Astrocyte (in vitro differentiated cells and primary cell): Measurements from ENCODE around the gene CUL2. TPM values are rescaled to one million over a fixed set of nuclear protein-coding genes. Genes with fewer than 3 reads are reported as not detected.

Experiments
- DNase-seq: peaks from one replicate; pipeline ENCODE4 v3.0.0-alpha.2; 2010; ENCODE audit warnings: low read depth
- FAIRE-seq: peaks from 2 replicates; lab custom pipeline; 2011; peaks lifted over from hg19 to GRCh38; lab: Jason Lieb, UNC
- H2AFZ ChIP-seq: 2 replicates; pipeline ENCODE4 v1.6.0; 2012; ENCODE audit warnings: low read depth, low read length, inconsistent platforms
- H3K27ac ChIP-seq: 2 replicates; pipeline ENCODE4 v1.5.1; 2011; ENCODE audit warnings: low read depth, low read length, inconsistent platforms
- H3K27me3 ChIP-seq: 2 replicates; pipeline ENCODE4 v1.6.0; 2011; ENCODE audit warnings: low read length, inconsistent platforms; ENCODE audit not compliant: insufficient read depth
- H3K36me3 ChIP-seq: 2 replicates; pipeline ENCODE4 v1.5.1; 2011; ENCODE audit warnings: low read length, inconsistent platforms; ENCODE audit not compliant: insufficient read depth
- H3K4me1 ChIP-seq: 2 replicates; pipeline ENCODE4 v1.5.1; 2011; ENCODE audit warnings: low read length, inconsistent platforms; ENCODE audit not compliant: insufficient read depth
- H3K4me2 ChIP-seq: 2 replicates; pipeline ENCODE4 v1.6.0; 2012; ENCODE audit warnings: low read length, inconsistent platforms
- H3K4me3 ChIP-seq: 2 replicates; pipeline ENCODE4 v1.5.1; 2011; ENCODE audit warnings: low read depth, mild to moderate bottlenecking, low read length, inconsistent platforms; ENCODE audit not compliant: insufficient read depth
- H3K79me2 ChIP-seq: 2 replicates; pipeline ENCODE4 v1.6.0; 2012; ENCODE audit warnings: mild to moderate bottlenecking, low read length, inconsistent platforms; ENCODE audit not compliant: insufficient read depth
- H3K9ac ChIP-seq: 2 replicates; pipeline ENCODE4 v1.6.0; 2012; ENCODE audit warnings: mild to moderate bottlenecking, low read length, inconsistent platforms
- H3K9me3 ChIP-seq: 2 replicates; pipeline ENCODE4 v1.5.1; 2012; ENCODE audit warnings: low read depth, mild to moderate bottlenecking, low read length, inconsistent platforms; ENCODE audit not compliant: insufficient read depth
- H4K20me1 ChIP-seq: 2 replicates; pipeline ENCODE4 v1.6.0; 2012; ENCODE audit warnings: low read length, inconsistent platforms; ENCODE audit not compliant: insufficient read depth
- H3K27ac Mint-ChIP-seq: one replicate; pipeline ENCODE4 v1.8.0; 2021; ENCODE audit warnings: mild to moderate bottlenecking, mixed read lengths; ENCODE audit not compliant: unreplicated experiment
- H3K27me3 Mint-ChIP-seq: one replicate; pipeline ENCODE4 v1.8.0; 2021; ENCODE audit warnings: low read depth, mixed read lengths; ENCODE audit not compliant: unreplicated experiment
- H3K36me3 Mint-ChIP-seq: one replicate; pipeline ENCODE4 v1.8.0; 2021; ENCODE audit warnings: low read depth, mixed read lengths; ENCODE audit not compliant: unreplicated experiment
- H3K4me1 Mint-ChIP-seq: one replicate; pipeline ENCODE4 v1.8.0; 2021; ENCODE audit warnings: low read depth, mixed read lengths; ENCODE audit not compliant: unreplicated experiment
- H3K4me3 Mint-ChIP-seq: one replicate; pipeline ENCODE4 v1.8.0; 2021; ENCODE audit warnings: mild to moderate bottlenecking, moderate library complexity, mixed read lengths; ENCODE audit not compliant: unreplicated experiment
- H3K9me3 Mint-ChIP-seq: one replicate; pipeline ENCODE4 v1.8.0; 2021; ENCODE audit warnings: mild to moderate bottlenecking, mixed read lengths; ENCODE audit not compliant: unreplicated experiment
- EZH2 ChIP-seq: IDR thresholded peaks from 2 replicates; pipeline ENCODE4 v1.6.1; 2012; ENCODE audit warnings: mild to moderate bottlenecking, low read length, inconsistent platforms; ENCODE audit not compliant: insufficient read depth
- total RNA-seq: library from RNA; stranded (reverse); gene quantifications from 2 replicates; pipeline ENCODE4 v1.2.1, GENCODE V29; 2021
- TF ChIP-seq, protein P1 (sequence below): IDR thresholded peaks from 2 replicates; pipeline ENCODE4 v1.5.1; 2011; ENCODE audit warnings: low read depth, mild to moderate bottlenecking, inconsistent platforms, low read length, moderate library complexity; ENCODE audit not compliant: insufficient read depth

The CUL2 gene
- total RNA-seq, 1 donor from 2014 or later = 48.0 TPM

DNA sequence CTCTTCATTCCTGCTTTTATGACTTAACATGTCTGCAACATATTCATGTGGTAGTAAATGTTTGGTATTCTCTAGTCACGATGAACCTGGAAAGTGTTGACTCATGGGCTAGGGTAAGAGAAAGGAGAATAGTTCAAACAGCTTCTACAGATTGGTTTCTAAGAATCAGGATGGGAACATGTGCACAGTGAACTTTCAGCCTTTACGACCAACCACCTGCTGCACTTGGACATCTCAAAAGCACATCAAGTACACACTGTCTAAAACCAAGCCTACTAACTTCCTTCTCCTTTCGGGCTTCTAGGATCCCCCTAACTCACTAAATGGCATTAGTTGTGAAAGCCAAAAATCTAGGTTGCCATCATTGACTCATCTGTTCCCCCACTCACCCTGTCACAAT is 85.5 kb downstream of the CUL2 start:
- no peak for FAIRE-seq

DNA sequence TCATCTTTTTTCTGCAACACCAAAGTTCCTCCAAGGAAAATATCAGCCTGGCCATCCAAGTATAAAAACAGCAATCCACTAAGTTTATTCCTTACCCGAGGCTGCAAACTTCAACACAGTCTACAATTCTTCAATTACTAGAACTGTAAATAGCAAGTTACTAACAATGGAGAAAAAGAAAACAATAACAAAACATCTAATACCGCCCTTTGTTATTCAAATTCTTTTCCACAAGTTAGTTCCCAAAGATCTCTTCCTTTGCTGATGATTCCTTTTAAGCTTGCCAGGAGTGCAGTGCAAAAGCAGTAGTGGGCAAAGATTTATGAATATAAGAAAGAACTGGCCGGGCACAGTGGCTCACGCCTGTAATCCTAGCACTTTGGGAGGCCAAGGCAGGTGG is 86.2 kb downstream of the CUL2 start:
- Histone ChIP-seq H3K9me3 (no peaks in the 10 kb centered on the region), H3K4me3 (no peak overlapping the region), H3K4me1 (peaks cover 5% of the 10 kb centered on the region), H4K20me1 (no peaks in the 10 kb centered on the region), H3K36me3 (no peaks in the 10 kb centered on the region), H3K4me2 (no peak overlapping the region), H3K9ac (no peak overlapping the region), H2AFZ (no peak overlapping the region), H3K79me2 (no peaks in the 10 kb centered on the region), H3K27ac (no peak overlapping the region), H3K27me3 (no peaks in the 10 kb centered on the region)
- no peaks in the 10 kb centered on the region for H3K27me3 Mint-ChIP-seq
- H3K27ac Mint-ChIP-seq = no peak overlapping the region
- H3K4me1 Mint-ChIP-seq = peaks cover 13% of the 10 kb centered on the region
- no peak for TF ChIP-seq EZH2
- TF ChIP-seq, protein P1, sequence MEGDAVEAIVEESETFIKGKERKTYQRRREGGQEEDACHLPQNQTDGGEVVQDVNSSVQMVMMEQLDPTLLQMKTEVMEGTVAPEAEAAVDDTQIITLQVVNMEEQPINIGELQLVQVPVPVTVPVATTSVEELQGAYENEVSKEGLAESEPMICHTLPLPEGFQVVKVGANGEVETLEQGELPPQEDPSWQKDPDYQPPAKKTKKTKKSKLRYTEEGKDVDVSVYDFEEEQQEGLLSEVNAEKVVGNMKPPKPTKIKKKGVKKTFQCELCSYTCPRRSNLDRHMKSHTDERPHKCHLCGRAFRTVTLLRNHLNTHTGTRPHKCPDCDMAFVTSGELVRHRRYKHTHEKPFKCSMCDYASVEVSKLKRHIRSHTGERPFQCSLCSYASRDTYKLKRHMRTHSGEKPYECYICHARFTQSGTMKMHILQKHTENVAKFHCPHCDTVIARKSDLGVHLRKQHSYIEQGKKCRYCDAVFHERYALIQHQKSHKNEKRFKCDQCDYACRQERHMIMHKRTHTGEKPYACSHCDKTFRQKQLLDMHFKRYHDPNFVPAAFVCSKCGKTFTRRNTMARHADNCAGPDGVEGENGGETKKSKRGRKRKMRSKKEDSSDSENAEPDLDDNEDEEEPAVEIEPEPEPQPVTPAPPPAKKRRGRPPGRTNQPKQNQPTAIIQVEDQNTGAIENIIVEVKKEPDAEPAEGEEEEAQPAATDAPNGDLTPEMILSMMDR = no peak
- H3K9me3 Mint-ChIP-seq = peaks cover 2% of the 10 kb centered on the region
- no peak for FAIRE-seq
- no peak for DNase-seq
- H3K36me3 Mint-ChIP-seq = peaks cover 8% of the 10 kb centered on the region
- H3K4me3 Mint-ChIP-seq = no peak overlapping the region

More for the DNA sequence above, 85.5 kb downstream of the CUL2 start:
- DNase-seq = peak; percentile 9
- Mint-ChIP-seq H3K4me1 (peaks cover 11% of the 10 kb centered on the region), H3K27me3 (no peaks in the 10 kb centered on the region), H3K4me3 (no peak overlapping the region), H3K9me3 (peaks cover 2% of the 10 kb centered on the region), H3K27ac (no peak overlapping the region), H3K36me3 (peaks cover 6% of the 10 kb centered on the region)
- no peak for TF ChIP-seq EZH2
- TF ChIP-seq, protein P1 = no peak
- Histone ChIP-seq H3K36me3 (peaks cover 5% of the 10 kb centered on the region), H3K9ac (no peak overlapping the region), H3K4me3 (no peak overlapping the region), H2AFZ (no peak overlapping the region), H3K4me1 (peaks cover 5% of the 10 kb centered on the region), H4K20me1 (no peaks in the 10 kb centered on the region), H3K79me2 (no peaks in the 10 kb centered on the region), H3K27ac (no peak overlapping the region), H3K27me3 (no peaks in the 10 kb centered on the region), H3K4me2 (no peak overlapping the region), H3K9me3 (no peaks in the 10 kb centered on the region)

DNA sequence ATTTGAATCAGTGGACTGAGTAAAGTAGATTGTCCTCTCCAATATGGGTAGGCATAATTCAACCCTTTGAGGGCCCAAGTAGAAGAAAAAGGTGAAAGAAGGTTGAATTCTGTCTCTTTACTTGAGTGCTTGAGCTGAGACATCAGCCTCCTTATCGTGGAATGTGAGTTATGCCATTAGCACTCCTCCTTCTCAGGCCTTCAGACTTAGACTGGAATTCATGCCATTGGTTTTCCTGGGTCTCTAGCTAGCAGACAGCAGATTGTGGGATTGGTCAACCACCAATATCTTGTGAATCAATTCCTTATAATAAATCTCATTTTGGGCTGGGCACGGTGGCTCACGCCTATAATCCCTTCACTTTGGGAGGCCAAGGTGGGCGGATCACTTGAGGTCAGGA is 89.2 kb downstream of the CUL2 start:
- H2AFZ ChIP-seq = no peak overlapping the region
- Mint-ChIP-seq H3K4me1 (peaks cover 10% of the 10 kb centered on the region), H3K27me3 (no peaks in the 10 kb centered on the region), H3K36me3 (peaks cover 14% of the 10 kb centered on the region), H3K27ac (peak overlapping the region; percentile 6), H3K9me3 (peaks cover 2% of the 10 kb centered on the region), H3K4me3 (no peak overlapping the region)
- TF ChIP-seq EZH2 = no peak
- H3K27ac ChIP-seq = no peak overlapping the region
- H3K27me3 ChIP-seq = no peaks in the 10 kb centered on the region
- DNase-seq = peak; percentile 70
- H3K9ac ChIP-seq = no peak overlapping the region
- FAIRE-seq = no peak
- no peak overlapping the region for H3K4me2 ChIP-seq
- H3K79me2 ChIP-seq = no peaks in the 10 kb centered on the region
- no peak overlapping the region for H3K4me3 ChIP-seq
- H3K36me3 ChIP-seq = no peaks in the 10 kb centered on the region
- no peaks in the 10 kb centered on the region for H4K20me1 ChIP-seq
- no peaks in the 10 kb centered on the region for H3K9me3 ChIP-seq
- H3K4me1 ChIP-seq = peaks cover 1% of the 10 kb centered on the region
